K562 (cell line): ENCODE measurements around the gene TSC22D2. TPM values are rescaled to one million over a fixed set of nuclear protein-coding genes. Genes with fewer than 3 reads are reported as not detected.

Experiments
- ATAC-seq: fragments of 200-7000 bp; cut with Tn5 transposase; 3 replicates; pipeline ENCODE4 v1.9.1; 2020; ENCODE audit warnings: moderate library complexity
- BruUV-seq: library from RNA; stranded (reverse); fragments of 400-500 nt; replicated peaks from 2 replicates; lab custom pipeline; 2021; lab: Mats Ljungman, UMichigan
- CTCF ChIA-PET: fragments of 300-600 bp; formaldehyde crosslinking; extraction: SDS; loops from one replicate; lab custom pipeline; 2021; ENCODE audit warnings: low intra/inter-chr PET ratio; lab: Yijun Ruan, JAX
- POLR2A ChIA-PET: fragments of 300-600, 350-650 bp; sonication (Branson Sonifier 250); formaldehyde crosslinking; extraction: SDS; loops from one replicate; lab custom pipeline; 2021; ENCODE audit warnings: antibody characterized with exemption, inconsistent platforms; lab: Yijun Ruan, JAX
- DNase-seq, 4 experiments: peaks; one replicate each; pipeline versions ENCODE4 v3.0.0 to v3.0.0-alpha.2; 2011 to 2018; ENCODE audit warnings: low spot score in 3 of 4, mixed read lengths in 3 of 4; ENCODE audit errors: extremely low read depth in 1 of 4
- FAIRE-seq: peaks from 2 replicates; lab custom pipeline; 2011; peaks lifted over from hg19 to GRCh38; lab: Jason Lieb, UNC
- H2AFZ ChIP-seq: 2 replicates; pipeline ENCODE4 v1.6.0; 2011; ENCODE audit warnings: low read depth, low read length, control low read depth, inconsistent platforms
- H3K27ac ChIP-seq: fragments of 200-600 bp; 3 replicates; pipeline ENCODE4 v1.8.0; 2011; ENCODE audit warnings: low read depth, mild to moderate bottlenecking, control low read depth, inconsistent platforms, low read length, moderate library complexity, mixed read lengths; ENCODE audit errors: extremely low read depth
- H3K27me3 ChIP-seq, 2 experiments: fragments of 300-600 bp in 1 of 2; 2 replicates in 1 of 2; 3 replicates in 1 of 2; pipeline versions ENCODE4 v1.6.0 to v1.8.0; 2011; ENCODE audit warnings: inconsistent platforms in 2 of 2, low read length in 2 of 2, mild to moderate bottlenecking in 1 of 2, mixed read lengths in 1 of 2, moderate library complexity in 1 of 2; ENCODE audit not compliant: control insufficient read depth in 2 of 2, insufficient read depth in 2 of 2
- H3K36me3 ChIP-seq: fragments of 300-600 bp; 3 replicates; pipeline ENCODE4 v1.8.0; 2011; ENCODE audit warnings: mild to moderate bottlenecking, low read length, inconsistent platforms; ENCODE audit not compliant: control insufficient read depth, insufficient read depth
- H3K4me1 ChIP-seq, 2 experiments: fragments of 200-600 bp in 1 of 2; replicated peaks in 1 of 2; 2 replicates in 1 of 2; 3 replicates in 1 of 2; pipeline versions ENCODE4 v1.5.1 to v1.8.0; 2011; ENCODE audit warnings: inconsistent platforms in 2 of 2, low read length in 2 of 2, mild to moderate bottlenecking in 1 of 2, mixed read lengths in 1 of 2, moderate library complexity in 1 of 2; ENCODE audit not compliant: control insufficient read depth in 2 of 2, insufficient read depth in 2 of 2
- H3K4me2 ChIP-seq: 2 replicates; pipeline ENCODE4 v1.6.1; 2011; ENCODE audit warnings: low read length, control low read depth, inconsistent platforms, mixed read lengths; ENCODE audit not compliant: insufficient read depth
- H3K4me3 ChIP-seq: fragments of 200-600 bp; sonication (generic), shearing (Covaris generic); 2 replicates; pipeline ENCODE4 v1.5.1; 2016; ENCODE audit warnings: control low read depth, inconsistent platforms
- H3K79me2 ChIP-seq: fragments of 200-600 bp; 3 replicates; pipeline ENCODE4 v1.8.0; 2011; ENCODE audit warnings: low read length, inconsistent platforms; ENCODE audit not compliant: control insufficient read depth, insufficient read depth
- H3K9ac ChIP-seq, 2 experiments: 2 replicates each; pipeline versions ENCODE4 v1.6.0 to v1.6.1; 2011; ENCODE audit warnings: low read depth in 2 of 2, low read length in 2 of 2, control low read depth in 1 of 2, inconsistent platforms in 1 of 2, mild to moderate bottlenecking in 1 of 2, mixed read lengths in 1 of 2; ENCODE audit not compliant: insufficient read depth in 1 of 2
- H3K9me1 ChIP-seq: one replicate; pipeline ENCODE4 v1.6.0; 2011; ENCODE audit warnings: inconsistent platforms, mild to moderate bottlenecking, low read length, moderate library complexity; ENCODE audit not compliant: control insufficient read depth, insufficient read depth
- H3K9me3 ChIP-seq: replicated peaks from 2 replicates; pipeline ENCODE4 v1.5.1; 2011; ENCODE audit warnings: low read depth, low read length, inconsistent platforms; ENCODE audit not compliant: control insufficient read depth, insufficient read depth
- H4K20me1 ChIP-seq: replicated peaks from 2 replicates; pipeline ENCODE4 v1.6.1; 2011; ENCODE audit warnings: low read length, inconsistent platforms, mixed read lengths; ENCODE audit not compliant: control insufficient read depth, insufficient read depth
- ARID3B ChIP-seq: fragments of 250-450 bp; sonication (Bioruptor Pico); IDR thresholded peaks from 2 replicates; pipeline ENCODE4 v1.4.0; 2020; ENCODE audit warnings: borderline replicate concordance
- CBX3 ChIP-seq, 2 experiments: IDR thresholded peaks; 1 replicate in 1 of 2; 2 replicates in 1 of 2; pipeline ENCODE4 v1.6.1; 2012; ENCODE audit warnings: inconsistent platforms in 2 of 2, low read length in 2 of 2, borderline replicate concordance in 1 of 2, control low read depth in 1 of 2
- CHD4 ChIP-seq: fragments of 200-600 bp; sonication (generic); IDR thresholded peaks from 3 replicates; pipeline ENCODE4 v1.6.1; 2012; ENCODE audit warnings: low read depth, mild to moderate bottlenecking, mixed read lengths, low read length, inconsistent platforms; ENCODE audit not compliant: insufficient read depth, insufficient replicate concordance, poor library complexity, severe bottlenecking
- ETV5 ChIP-seq: sonication (generic); formaldehyde crosslinking; IDR thresholded peaks from 2 replicates; pipeline ENCODE4 v1.4.0; 2020; ENCODE audit warnings: low read depth, mild to moderate bottlenecking, missing genetic modification reagents
- GATAD2A ChIP-seq: fragments of 450-650 bp; IDR thresholded peaks from 2 replicates; pipeline ENCODE4 v1.6.1; 2017
- HSF4 ChIP-seq: fragments of 250-450 bp; sonication (Bioruptor Pico); IDR thresholded peaks from 2 replicates; pipeline ENCODE4 v2.1.2; 2022; ENCODE audit warnings: mild to moderate bottlenecking, moderate library complexity, borderline replicate concordance
- ILF3 ChIP-seq: fragments of 450-650 bp; IDR thresholded peaks from 2 replicates; pipeline ENCODE4 v1.6.1; 2018; ENCODE audit warnings: antibody characterized with exemption, mild to moderate bottlenecking, moderate library complexity, borderline replicate concordance
- NFRKB ChIP-seq: fragments of 450-650 bp; IDR thresholded peaks from 2 replicates; pipeline ENCODE4 v1.6.1; 2016; ENCODE audit warnings: low read depth
- PHB2 ChIP-seq: fragments of 450-650 bp; IDR thresholded peaks from 2 replicates; pipeline ENCODE4 v1.6.1; 2017; ENCODE audit warnings: low read depth
- SAFB2 ChIP-seq: fragments of 200-400 bp; formaldehyde crosslinking; IDR thresholded peaks from 2 replicates; pipeline ENCODE4 v1.6.1; 2018; ENCODE audit warnings: borderline replicate concordance, low read length, low read depth, moderate library complexity; ENCODE audit not compliant: severe bottlenecking
- SPI1 ChIP-seq: IDR thresholded peaks from 2 replicates; pipeline ENCODE4 v1.6.1; 2011; ENCODE audit warnings: low read depth, low read length, control low read depth, borderline replicate concordance
- STAG1 ChIP-seq: sonication (generic); formaldehyde crosslinking; IDR thresholded peaks from 2 replicates; pipeline ENCODE4 v1.5.0; 2020; ENCODE audit warnings: missing genetic modification reagents, borderline replicate concordance
- ZNF24 ChIP-seq: fragments of 450-650 bp; IDR thresholded peaks from 2 replicates; pipeline ENCODE4 v1.6.1; 2016
- ZNF408 ChIP-seq: fragments of 250-450 bp; sonication (Bioruptor Pico); IDR thresholded peaks from 2 replicates; pipeline ENCODE4 v1.4.0; 2020; ENCODE audit warnings: low read depth, mild to moderate bottlenecking, moderate library complexity
- ZNF764 ChIP-seq: fragments of 250-450 bp; sonication (Bioruptor Pico); IDR thresholded peaks from 2 replicates; pipeline ENCODE4 v1.4.0; 2020; ENCODE audit warnings: low read depth, mild to moderate bottlenecking, moderate library complexity
- WGBS: fragments of 100-300 bp; shearing (Covaris generic); methylation state at CpG from one replicate; pipeline ENCODE4 v1.1.6; 2016; ENCODE audit warnings: low coverage, mixed read lengths; ENCODE audit not compliant: insufficient coverage; ENCODE audit errors: missing lambda C conversion rate; 5-methylcytosine and 5-hydroxymethylcytosine counted together
- in situ Hi-C: fragments of 300-500 bp; cut with MboI; formaldehyde crosslinking; loops from 4 replicates; pipeline ENCODE4 v1.15.0; 2018; ENCODE audit warnings: inconsistent platforms, mixed read lengths
- intact Hi-C: fragments of 100-400 bp; cut with micrococcal nuclease; formaldehyde crosslinking; loops from 2 replicates; pipeline ENCODE4 v1.14.2; 2022
- polyA plus RNA-seq, 8 experiments: library from polyadenylated mRNA; depleted of rRNA in 4 of 8; stranded (reverse) in 5 of 8; unstranded in 3 of 8; fragments of >200 nt; fragmentation: Nextera tagmentation in 2 of 8; fragmentation: Illumina TruSeq in 1 of 8; extraction: Ambion mirVana in 2 of 8; extraction: Trizol in 1 of 8; gene quantifications; 2 replicates each; pipeline versions ENCODE4 v1.2.1 to v1.2.3, GENCODE V29; 2011 to 2014; ENCODE audit warnings: inconsistent platforms in 1 of 8, missing spikeins in 1 of 8
- total RNA-seq, 7 experiments: library from RNA; depleted of rRNA in 6 of 7; stranded (reverse); fragments of >200 nt in 6 of 7; fragmentation: Illumina TruSeq in 2 of 7; extraction: Trizol in 2 of 7; gene quantifications; 2 replicates each; pipeline versions ENCODE4 v1.2.1 to v1.2.3, GENCODE V29; 2011 to 2021; ENCODE audit warnings: low replicate concordance in 1 of 7

Gene TSC22D2
- total and polyA plus RNA-seq, 9 of the 15 experiments (the other 6 are each of a cell fraction or from before 2014, with no cell fraction given), result 5.5 to 44.0 (median 19.3) TPM

- ATAC-seq, result no peak
- no peak for FAIRE-seq
- Histone ChIP-seq H3K9ac (no peak overlapping the region), H3K4me1 (no peaks in the 10 kb centered on the region), H3K9me3 (no peaks in the 10 kb centered on the region), H3K27ac (no peak overlapping the region), H3K9me1 (no peaks in the 10 kb centered on the region), H4K20me1 (no peaks in the 10 kb centered on the region), H3K79me2 (no peaks in the 10 kb centered on the region), H3K4me3 (no peak overlapping the region), H3K36me3 (no peaks in the 10 kb centered on the region), H3K4me2 (no peak overlapping the region), H3K27me3 (0 out of 5 replicates have a peak, but pooled peaks cover 0 to under 1% of the 10 kb centered on the region in 2 experiments), H2AFZ (no peak overlapping the region)
- 2% methylated on average over 2 of the region's 2 CpGs for WGBS
- ChIA-PET CTCF (no interaction called here), POLR2A (interaction anchor here (0.6 kb wide), 1 partner anchor 28 kb away, joined by 3 read pairs; no protein-coding TSS in a partner anchor)
- no peak for DNase-seq
- intact Hi-C loops (no loop called here), in situ Hi-C loops (loop anchor here (5.0 to 25.0 kb wide), 3 partner anchors 282 to 628 kb away; partner anchors contain the start of gene PFN2)
- no TSS peak for BruUV-seq
- TF ChIP-seq ZNF764 (no peak), SAFB2 (no peak), STAG1 (no peak), ETV5 (no peak), ZNF408 (CRISPR knock-in tag) (no peak), ZNF24 (peak; percentile 81; the same call in 1 of the 2 replicates), PHB2 (no peak), HSF4 (CRISPR knock-in tag) (no peak), ILF3 (no peak), NFRKB (no peak), CHD4 (no peak), ARID3B (CRISPR knock-in tag) (no peak), SPI1 (peak; percentile 78), GATAD2A (no peak), CBX3 (IDR thresholded peaks at IDR 0.05; ENCODE audit: borderline replicate concordance in 1 of 2, low read length in 2 of 2) (no peak)
Measured at GRCh38 chr3:150509780-150510179, 101.7 kb downstream of the TSC22D2 start.
